NCI-H82 treated with DMSO at 0.1 percent for 48 hours (cell line): Measurements from ENCODE around the gene TIMM17B.
A peak's percentile ranks its signal among the peaks of the same experiment; 100 is the strongest.

Experiments used
- DNase-seq: peaks from one replicate; lab custom pipeline; 2025; ENCODE audit not compliant: unreplicated experiment; lab: John Stamatoyannopoulos, UW

Gene TIMM17B

DNA sequence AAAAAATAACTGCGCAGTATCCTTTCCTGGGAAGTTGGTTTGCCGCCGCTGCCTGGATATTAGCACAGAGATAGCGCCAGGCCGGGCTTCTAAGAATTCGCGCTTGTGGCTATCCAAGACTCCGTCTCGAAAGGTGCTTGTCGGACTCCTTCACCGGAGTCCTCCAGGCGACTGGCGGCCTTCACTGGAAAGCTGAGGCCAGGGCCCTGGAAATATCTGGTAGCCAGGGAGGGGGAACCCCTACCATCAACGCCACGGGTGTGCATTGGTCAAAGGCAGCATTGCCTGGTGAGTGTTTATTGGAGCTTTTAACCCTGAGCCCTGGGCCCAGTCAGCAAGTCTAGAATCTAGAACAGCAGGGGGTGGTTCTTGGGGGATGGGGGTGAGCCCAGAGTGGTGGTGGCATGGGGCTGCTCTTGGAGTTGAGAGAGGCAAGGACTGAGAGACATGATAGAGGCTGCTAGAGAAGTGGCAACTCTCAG, 21.8 kb upstream of the TIMM17B start:
- DNase-seq, result no peak

DNA sequence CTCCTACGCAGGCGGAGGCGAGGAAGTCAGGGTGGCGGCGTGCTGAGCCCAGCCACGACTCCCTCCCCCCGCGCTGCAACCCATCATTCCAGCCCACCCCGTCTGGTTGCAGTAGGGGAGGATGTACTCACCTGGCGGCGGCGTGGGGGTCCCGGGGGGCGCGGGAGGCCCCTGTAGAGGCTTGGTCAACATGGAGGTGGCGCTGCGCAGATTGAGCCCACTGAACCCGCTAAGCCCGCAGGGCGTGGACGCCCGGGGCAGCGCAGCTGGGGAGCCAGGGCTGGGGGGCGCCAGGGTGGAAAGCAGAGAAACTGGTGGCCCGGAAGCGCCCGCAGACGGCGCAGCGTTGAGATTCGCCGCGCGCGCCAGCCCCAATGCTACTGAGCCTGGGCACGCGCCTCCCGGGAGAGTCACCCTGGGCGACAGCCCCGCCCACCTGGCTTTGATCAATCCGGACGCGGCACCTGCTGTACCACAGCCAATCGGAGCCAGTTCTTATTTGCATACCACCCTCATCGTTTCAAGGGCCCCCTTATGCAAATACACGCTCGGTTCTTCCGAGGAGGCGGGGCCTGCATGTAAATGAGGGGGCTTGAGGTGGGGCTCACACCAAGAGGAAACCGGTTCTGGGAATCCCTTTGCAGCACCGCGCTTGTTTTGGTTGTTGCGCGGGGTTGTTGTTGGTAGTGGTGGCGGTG, 21.2 kb upstream of the TIMM17B start, which contains the start of gene PIM2:
Gene PIM2 (minus strand): TSS at position 382 of the 698 bp plus-strand sequence. CDS start 190 bp downstream, at position 192.
- peak; percentile 96 for DNase-seq

DNA sequence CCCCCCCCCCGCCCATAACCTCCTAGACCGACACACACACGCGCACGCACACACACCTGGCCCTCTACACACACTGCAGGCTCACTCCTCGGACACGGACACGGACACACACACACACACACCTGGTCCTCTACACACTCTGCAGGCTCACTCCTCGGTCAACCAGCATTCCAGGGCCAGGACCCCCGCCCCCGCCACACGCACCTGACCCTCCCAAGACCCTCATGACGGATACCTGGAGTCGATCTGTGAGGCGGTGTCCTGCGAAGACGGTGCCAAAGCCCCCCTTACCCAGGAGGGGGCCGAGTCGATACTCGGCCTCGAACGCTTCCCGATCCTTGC, 20.7 kb upstream of the TIMM17B start:
- no peak for DNase-seq

DNA sequence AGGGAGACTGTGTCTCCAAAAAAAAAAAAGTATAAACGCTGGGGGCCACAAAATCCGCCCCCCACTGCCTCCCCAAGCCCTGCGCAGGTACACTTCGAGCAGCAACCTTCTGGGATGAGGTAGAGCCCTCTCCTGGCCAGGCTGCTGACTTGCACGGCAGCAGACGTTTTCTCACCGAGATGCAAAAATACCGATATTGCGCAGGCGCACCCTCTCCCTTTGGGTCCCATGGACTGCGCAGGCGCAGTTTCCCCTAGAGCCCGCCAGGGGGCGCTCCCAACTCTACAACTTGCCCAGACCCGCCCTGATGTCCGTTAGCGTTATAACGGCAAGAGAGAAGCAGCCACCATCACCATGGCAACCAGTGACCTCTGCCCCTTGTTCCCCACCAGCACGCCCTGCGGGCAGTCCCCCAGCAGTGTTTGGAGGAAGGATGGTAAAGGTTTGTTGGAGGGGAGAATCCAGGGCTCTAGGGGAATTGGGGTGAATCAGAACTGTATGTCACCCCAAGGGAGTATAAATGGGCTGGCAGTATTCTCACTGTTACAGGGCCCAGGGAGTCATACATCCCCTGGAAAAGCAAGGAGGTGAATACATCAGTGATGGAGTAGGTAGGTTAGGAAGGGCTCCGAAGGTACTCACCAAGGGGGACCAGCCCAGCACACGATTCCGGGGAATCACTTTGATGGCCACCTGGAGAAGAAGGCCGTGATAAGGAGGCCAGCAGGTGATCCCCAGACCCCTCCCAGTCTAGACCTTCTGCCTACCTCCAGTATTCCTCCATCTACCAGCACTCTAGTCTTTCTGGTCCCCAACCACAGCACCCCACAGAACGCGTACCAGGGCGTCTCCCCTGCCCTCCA, 19.8 kb upstream of the TIMM17B start:
- peak; percentile 81 for DNase-seq

DNA sequence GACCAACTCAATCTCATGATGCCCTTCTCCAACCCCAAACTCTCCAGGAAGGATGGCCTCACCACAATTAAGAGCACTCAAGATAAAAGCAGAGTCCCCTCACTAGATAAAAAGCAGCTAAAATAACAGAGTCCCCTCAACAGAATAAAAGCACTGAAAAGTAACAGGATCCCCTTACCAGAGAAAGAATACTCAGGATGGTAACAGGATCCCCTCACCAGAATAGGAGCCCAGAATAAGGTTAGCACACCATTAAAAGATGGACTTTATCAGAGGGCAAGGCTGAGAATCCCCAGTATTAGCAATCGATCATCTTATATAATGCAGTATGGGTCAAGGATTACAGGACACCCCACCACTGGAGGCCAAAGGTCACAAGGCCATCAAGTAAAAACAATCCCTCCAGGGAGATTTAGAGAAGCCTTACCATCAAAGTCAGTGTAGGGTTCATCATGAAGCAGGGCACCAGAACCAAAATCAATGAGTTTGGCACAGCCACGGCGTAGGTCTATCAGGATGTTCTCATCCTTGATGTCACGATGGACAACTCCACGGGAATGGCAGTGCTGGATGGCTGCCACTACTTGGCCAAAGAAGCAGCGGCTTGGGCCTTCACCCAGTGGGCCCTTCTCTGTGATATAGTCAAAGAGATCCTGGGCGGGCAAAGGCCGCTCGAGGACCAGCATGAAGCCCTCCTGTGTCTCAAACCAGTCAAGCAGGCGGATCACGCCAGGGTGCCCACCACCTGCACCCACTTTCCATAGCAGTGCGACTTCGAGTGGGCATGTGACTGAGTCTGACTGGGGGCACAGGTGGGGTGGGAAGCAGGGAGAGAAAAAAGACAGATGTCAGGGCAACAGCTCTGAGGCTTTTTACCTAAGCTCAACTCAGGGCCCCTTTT, 17.3 kb upstream of the TIMM17B start:
- no peak for DNase-seq

DNA sequence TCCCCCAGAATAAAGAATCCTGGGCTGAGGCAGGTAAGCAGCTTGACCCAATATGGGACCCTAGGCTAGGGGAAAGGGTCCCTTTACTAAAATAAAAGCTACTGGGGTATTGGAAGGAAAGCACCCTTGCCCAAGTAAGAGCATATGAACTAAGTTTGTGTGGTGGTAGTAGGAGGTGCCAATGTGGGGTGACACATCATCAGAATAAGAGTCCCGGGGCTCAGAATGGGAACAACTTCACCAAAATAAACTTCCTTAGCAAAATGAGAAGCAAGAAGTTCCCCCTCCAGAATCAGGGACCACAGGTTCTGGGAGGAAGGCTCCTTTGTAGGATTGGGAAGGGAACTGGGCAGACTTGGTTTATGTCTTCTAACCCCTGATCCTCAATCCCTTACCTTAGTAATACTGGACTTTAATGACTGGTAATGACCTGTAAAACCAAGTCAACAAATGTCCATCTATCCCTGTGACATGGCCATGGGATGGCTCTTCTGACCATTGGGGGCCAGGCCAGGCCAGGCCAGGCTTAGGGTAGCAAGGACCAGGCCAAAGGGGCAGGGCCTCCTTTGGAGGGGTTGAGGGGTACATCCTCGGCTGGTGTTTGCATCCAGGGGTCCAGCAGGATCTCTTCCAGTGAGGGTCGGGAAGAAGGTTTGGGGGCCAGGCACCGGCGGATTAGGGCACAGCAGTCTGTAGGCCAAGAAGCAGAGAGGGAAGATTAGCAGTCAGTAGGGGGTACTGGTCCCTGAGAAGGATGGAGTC, 16.2 kb upstream of the TIMM17B start:
- no peak for DNase-seq

DNA sequence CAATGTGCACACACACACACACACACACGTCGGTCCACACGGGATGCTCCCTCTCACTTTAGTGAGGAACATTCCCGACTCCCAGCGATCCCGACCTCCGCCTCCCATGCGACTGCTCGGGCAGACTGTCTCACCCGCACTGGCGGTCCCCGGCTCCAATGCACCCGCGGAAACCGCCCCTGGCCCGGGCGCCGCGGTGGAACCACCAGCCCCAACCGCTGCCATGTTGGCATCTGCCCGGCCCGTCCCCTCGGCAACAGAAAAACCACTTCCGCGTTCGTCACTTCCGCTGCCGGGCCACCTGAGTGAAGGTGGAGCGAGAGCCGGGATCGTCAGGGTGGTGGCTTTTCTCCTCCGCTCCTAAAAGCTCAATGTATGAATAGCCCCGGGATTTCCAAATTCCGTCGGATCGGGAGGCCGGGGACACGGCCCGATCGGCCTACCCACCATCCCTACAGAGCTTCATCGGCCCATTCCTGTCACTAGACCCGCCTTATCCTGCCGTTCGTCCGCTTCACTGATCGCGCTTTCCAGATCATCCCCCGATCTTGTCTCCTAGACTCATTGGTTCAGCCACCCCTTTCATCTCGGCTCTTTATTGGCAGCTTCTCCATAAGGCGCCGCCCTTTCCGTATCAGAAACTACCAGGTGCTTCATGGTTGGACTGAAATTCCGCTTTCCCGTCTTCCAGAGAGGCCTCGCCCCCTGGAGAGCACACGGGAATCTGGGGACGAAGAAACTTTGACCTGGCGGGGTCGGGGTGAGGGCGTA, 14.0 kb upstream of the TIMM17B start, which contains the start of gene SLC35A2:
Gene SLC35A2 (minus strand): TSS at position 235 of the 771 bp plus-strand sequence. CDS start 10 bp downstream, at position 225.
- DNase-seq, result peak; percentile 73

DNA sequence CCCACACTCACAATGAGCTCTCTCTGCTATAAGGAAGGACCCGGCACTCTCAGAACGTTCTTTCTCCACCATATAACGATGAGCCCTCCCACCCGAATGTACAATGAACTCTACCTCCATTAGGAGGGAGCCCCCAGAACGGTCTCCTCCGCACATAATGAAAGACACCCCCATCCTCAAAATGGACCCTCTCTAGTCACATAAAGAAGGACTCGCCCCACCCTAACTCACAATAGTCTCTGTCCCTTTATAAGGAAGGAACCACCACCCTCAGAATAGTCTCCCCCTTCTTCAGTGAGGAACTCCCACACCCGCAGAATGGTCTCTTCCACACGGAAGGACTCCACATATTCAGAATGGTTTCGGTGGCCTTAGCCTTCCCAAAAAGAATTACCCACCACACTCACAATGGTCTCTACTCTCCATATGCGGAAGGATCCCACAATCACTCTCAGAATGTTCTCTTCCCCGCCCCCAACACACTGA, 13.4 kb upstream of the TIMM17B start:
- no peak for DNase-seq

DNA sequence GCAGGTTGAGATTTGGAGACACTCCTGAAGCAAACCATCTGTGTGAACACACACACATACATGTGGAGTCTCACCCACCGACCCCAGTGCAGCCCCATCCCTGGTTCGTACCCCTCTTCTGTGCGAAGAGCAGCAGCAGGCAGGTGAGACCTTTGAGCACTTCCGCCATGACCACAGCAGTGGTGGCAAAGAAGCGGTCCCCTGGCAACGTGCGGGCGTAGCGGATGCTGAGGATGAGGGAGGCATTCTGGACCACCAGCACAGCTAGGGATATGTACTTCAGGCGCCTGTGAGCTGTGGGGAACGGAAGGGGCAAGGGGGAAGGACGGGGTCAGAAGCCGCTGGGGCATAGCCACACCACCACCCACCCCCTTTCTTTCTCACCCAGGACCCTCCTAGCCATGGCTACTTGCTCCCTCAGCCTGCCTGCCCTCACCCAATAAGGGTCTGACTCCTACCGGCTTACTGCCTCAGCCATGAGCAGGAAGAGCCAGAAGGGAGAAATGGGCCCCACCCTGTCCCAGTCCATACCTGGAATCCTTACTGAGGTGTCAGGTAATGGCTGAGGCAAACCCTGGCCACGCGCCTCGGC, 12.2 kb upstream of the TIMM17B start:
- DNase-seq, result no peak

DNA sequence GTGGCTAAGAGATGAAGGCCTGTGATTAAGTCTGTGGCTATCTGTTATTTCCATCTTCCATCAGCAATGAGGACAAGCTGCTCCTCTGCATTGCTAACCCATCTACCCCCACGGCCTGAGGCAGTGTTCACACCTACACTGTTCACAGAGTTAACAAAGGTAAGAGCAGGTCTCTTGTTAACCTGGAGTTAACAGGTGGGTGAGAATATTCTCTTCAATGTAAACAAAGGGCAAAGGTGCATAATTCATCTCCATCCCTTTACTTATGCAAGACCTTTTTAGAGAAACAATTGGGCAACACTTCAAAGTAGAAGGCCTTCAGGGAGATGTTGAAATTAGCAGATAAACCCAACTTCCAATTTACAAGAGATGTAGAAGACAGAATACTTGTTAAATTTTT, 11.0 kb upstream of the TIMM17B start:
- no peak for DNase-seq

DNA sequence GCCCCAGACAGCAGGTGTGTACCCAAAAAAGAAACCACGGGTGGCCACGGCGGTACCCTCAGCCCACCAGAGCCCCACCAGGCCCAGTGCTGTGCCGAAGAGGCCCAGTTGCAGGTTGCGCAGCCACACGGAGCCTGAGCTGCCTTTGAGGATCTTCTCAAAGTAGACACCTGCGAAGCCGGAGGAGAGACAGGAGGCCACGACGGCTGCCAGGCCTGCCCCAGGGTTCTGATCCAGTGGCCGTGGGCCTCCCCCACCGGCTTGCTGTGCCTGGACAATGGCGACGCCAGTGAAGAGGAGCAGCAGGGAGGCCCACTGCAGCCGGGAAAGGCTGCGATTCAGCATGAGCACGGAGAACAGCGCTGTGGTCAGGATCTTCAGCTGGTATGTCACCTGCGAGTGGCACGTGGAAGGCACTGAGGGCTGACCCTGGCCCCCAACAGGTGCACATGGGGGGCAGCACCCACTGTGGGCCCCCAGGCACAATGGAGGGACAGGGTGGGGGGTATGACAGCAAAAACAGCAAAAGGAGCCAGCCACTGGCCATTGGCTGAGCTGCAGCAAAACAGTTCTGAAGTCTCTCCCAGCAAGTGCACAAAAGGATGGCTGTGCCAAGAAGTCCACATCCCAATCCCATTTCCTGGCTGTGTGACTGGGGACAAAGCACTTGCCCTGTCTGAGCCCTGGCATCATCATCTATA, 7.7 kb upstream of the TIMM17B start:
- no peak for DNase-seq

DNA sequence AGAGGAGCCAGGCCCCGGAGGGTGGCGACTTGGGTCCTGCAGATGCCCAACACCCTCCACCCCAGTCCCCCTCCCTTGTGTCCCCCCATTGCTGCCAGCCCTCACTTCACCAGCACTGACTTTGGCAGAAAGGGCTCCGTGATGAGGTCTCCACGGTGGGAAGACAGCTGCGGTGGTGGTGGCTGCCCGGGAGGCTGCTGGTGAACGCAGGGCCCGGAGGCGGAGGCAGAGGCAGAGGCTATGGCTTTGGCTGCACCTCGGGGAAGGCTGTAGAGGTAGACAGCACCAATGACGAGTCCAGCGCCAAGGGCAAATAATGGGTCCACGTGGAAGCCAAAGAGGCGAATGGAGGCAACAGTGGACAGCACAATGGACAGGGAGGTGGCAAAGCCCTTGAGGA, 7.1 kb upstream of the TIMM17B start:
- DNase-seq, result no peak

DNA sequence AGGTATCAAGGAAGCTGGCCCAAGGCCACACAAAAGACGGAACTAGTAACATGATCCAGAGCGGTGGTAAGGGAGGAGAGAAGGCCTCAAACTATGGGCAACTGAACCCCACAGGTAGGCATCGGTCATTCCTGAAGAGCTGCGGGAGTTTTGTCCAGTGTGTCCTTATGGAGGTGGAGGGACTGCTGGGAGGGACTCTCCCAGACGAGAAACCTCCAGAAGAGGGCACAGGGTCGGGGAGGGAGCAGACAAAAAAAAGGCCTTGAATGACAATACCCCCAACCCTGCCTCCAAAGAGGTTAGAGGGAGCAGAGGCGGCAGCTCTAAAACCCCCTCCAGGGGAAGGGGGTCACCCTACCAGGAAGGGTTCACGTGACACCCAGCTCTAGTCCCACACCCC, 6.6 kb upstream of the TIMM17B start:
- DNase-seq, result no peak

DNA sequence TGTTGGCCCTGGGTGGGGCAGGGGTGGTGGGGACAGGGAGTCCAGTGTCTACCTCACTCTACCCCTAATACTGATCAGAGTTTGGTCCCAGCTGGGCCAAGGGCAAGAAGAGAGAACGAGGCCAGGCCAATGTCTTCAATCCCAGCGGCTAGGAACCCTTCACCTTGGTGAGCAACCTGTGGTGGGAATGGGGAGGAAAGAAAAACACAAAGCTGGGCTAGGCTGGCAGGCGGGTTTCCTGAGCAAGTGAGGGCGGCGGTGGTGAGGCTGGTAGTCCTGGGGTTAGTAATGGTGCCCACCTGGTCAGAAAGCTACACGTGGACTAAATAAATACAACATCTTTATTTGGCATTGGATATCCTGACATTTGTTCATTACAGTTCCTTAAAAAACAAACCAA, 5.7 kb upstream of the TIMM17B start:
- no peak for DNase-seq

DNA sequence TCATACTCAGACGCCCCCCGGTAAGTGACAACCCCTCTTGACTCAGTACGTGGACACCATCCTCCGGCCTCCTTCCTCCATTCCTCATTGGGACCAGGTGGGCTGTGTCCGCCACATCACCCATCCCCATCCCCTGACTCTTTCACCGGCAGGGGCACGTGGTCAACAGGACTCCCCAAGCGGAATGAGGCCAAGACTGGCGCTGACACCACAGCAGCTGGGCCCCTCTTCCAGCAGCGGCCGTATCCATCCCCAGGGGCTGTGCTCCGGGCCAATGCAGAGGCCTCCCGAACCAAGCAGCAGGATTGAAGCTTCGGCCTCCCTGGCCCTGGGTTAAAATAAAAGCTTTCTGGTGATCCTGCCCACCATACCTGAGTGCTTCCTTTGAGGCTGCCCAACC, 5.2 kb upstream of the TIMM17B start:
- no peak for DNase-seq

DNA sequence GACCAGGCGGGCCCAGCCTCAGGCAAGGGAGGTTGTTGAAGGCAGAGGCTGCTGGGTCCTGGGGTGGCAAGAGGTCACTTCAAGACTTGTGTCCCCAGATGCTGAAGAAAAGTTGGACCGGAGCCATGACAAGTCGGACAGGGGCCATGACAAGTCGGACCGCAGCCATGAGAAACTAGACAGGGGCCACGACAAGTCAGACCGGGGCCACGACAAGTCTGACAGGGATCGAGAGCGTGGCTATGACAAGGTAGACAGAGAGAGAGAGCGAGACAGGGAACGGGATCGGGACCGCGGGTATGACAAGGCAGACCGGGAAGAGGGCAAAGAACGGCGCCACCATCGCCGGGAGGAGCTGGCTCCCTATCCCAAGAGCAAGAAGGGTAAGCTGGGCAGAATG, 4.6 kb upstream of the TIMM17B start:
- DNase-seq, result no peak

DNA sequence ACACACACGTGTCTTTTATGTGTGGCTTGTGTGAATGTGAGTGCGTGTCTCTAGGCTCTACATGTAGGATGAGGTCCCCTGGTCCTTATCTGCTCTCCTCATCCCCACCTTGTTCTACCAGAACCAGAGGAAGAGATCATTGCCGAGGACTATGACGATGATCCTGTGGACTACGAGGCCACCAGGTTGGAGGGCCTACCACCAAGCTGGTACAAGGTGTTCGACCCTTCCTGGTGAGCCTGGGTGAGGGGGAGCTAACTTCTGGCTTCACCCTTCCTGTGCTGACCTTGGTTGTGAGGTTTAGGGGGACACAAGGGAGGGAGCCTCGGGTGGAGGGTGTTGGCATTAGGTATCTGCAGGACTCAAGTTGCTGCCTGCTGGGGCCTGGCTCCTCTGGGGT, 3.5 kb upstream of the TIMM17B start:
- no peak for DNase-seq

DNA sequence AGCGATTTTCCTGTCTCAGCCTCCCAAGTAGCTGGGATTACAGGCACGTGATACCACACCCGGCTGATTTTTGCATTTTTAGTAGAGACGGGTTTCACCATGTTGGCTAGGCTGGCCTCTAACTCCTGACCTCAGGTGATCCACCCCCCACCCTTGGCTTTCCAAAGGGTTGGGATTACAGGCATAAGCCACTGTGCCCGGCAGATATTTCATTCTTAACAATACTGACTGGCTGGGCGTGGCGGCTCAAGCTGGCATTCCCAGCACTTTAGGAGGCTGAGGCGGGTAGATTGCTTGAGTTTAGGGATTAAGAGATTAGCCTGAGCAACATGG, 1.5 kb upstream of the TIMM17B start:
- DNase-seq, result peak; percentile 20

DNA sequence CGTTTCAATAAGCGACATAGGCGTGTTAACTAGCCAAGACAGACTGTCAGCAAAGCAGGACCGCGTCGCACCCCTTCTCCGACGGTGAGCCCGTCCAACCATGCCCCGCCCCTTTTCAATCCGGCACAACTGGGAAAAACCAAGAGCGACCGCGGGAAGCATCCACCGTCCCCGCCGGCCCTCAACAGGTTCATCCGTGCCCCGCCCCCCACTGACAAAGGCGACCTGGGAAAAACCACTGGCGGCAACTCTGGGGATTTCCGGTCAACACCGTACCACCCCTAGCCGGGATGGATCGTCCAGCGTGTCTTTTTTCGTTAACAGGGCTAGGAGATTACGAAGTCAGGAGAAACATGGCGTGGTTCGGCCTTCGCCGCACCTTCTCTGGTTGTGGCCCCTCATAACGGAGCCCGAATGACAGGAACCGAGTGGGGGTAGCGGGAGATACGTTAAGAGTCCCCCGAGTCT, 377 bp downstream of the TIMM17B start:
- peak; percentile 28 for DNase-seq
